Cardiac septum (tissue), 1 donor: ENCODE measurements around the gene SNX18. TPM values are rescaled to one million over a fixed set of nuclear protein-coding genes. Genes with fewer than 3 reads are reported as not detected.

ENCODE experiments used
- DNase-seq: peaks from one replicate; pipeline ENCODE4 v3.0.0-alpha.2; 2020; ENCODE audit warnings: low spot score
- intact Hi-C: fragments of 100-400 bp; cut with DNase I; formaldehyde crosslinking; loops from one replicate; pipeline ENCODE4 v1.14.0; 2022
- total RNA-seq: library from RNA; stranded (reverse); fragmentation: NEBNext Ultra II Directional; extraction: Animal tissue kit (Norgen Biotek cat#: 25700); gene quantifications from one replicate; pipeline ENCODE4 v1.2.1, GENCODE V29; 2021
- donor health status: DM: no; HTN: no; CAD: no.

The SNX18 gene
- total RNA-seq, 1 donor from 2014 or later: 24.2 TPM

GRCh38 chr5:54570916-54571315 is 53.4 kb downstream of the SNX18 start:
- intact Hi-C loops: no loop called here
- no peak for DNase-seq

DNA sequence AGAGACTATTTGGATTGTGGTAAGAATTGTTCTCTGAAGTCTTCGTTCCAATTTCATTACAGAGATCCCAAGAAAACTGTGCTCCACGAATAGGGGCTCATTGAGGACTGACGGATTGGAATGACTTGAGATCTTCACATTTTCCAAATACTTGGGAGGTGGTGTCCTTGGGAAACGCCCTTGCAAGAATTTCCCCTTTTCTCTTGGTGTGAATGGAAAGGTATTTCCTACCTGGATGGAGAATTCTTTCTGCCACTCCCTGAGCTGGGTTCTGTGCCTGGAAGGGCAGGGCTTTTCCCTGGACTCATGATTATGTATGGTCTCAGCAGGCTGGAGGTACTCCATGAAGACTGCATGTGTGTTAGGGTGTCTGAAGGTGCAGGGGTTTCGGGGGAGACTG is 53.9 kb downstream of the SNX18 start:
- no peak for DNase-seq
- intact Hi-C loops: no loop called here

DNA sequence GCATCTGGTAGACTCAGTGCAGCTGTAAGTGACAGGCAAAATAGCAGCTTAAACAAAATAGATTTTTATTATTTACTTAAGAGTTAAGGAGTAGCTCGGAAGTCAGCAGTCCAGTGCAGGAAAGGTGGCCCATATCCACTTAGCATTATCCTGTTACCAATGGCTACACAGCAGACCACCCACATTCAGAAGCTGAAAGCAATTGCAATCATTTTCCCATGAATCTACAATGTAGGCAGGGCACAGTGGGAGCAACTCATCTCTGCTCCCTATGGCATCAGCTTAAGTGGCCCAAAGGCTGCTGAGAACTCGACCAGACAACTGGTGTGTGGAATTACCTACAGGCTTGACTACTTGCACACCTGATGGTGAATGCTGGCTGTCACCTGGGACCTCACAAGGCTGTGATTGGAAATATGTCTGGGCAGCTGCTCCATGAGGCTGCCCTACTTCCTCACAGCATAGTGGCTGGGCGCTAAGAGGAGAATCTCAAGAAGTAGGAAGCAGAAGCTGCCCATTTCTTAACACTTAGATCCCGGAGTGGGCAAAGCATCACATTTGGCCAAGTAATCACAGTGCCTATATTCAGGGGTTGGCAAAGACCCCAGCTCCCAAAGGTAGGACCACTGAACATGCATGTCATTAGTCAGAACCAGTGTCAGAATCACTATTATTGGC is 56.4 kb downstream of the SNX18 start:
- intact Hi-C loops: no loop called here
- no peak for DNase-seq

DNA sequence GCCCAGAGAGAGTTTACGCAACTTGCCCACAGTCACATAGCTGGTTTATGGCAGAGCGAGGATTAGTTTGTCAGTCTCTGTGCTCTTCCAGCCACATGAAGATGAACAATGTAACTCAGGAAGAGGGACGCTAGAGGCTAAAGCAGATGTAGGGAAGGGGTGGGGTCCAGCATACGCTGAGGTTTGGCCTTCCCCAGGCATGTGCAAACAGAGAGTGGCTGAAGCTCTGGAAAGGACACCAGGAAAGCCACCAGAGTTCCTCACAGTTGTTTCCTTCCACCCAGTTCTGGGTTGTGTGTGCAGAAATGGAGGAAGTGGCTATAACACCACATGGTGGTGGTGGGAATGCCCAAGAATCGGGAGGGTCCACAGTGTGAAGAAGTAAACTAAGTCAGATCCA is 60.0 kb downstream of the SNX18 start:
- intact Hi-C loops: no loop called here
- DNase-seq: no peak

DNA sequence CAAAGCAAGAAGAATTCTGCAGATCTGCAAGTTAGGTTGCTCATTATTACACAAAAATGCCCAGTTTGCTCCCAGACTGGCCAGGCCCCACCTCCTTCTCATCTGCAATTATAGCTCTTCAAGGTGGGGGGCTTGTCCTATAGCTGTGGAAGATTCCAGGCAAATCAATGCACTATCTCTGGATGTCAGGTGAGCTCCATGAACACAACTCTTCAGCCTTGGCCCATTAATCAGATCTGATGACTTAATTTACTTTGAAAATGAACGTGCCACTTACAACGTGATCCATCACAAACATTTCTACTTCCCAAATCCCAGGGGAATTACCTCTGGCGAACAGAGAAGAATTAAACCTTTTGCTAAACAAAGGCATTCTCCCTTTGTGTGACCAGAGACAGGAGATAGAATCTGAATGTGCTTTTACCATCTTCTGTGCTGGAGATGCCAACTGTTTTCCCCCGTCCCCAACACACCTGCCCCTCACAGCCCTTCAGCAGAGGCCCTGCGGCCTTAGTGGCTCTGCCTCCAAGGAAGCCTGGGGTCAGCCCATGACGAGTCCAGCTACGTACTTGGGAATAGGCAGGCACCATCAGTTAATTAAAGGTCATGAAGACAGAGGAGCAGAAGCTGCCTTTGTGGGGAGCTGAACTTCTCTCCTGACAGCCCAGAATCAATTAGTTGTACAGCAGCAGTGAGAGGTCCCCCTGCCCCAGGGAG is 60.5 kb downstream of the SNX18 start:
- no peak for DNase-seq
- intact Hi-C loops: no loop called here

GRCh38 chr5:54579591-54580295 is 62.2 kb downstream of the SNX18 start:
- DNase-seq: no peak
- intact Hi-C loops: no loop called here

DNA sequence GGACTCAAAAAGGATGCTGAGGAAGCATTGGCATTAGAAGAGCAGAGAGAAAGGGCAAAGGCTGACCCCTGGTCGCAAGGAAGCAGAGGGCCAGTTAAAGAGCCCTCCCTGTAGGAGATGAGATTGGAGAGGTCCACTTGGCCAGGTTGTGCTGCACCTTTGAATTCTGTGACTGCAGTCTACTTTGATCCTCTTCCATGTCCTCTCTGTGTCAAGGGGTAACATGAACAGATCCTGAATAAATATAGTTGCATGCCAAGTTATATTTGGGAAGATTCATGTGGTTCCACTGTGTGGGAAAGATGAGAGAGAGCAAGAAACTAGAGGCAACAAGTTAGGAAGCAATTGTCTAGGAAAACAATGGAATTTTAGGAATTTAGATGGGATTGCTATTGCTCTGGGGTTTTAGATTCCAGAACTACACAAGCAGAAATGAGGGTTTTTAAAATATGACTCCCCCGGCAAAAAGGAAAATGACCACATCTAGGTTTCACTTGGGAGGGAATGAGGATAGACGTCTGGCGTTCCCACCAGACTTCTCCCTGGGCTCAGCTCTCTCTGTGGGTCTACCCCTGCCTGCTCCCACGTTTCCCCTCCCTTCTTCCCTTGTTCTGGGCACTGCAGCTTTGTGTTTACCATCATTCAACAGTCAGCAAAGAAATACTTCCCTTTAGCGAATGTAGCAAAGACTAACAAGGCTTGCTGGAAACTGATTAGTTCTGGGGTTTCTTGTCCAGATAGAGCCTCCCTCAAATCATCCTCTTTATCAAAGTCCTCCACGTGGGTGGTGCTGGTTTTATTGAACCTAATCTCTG is 63.6 kb downstream of the SNX18 start:
- intact Hi-C loops: no loop called here
- DNase-seq: no peak

GRCh38 chr5:54581831-54582548 is 64.4 kb downstream of the SNX18 start:
- intact Hi-C loops: no loop called here
- no peak for DNase-seq

DNA sequence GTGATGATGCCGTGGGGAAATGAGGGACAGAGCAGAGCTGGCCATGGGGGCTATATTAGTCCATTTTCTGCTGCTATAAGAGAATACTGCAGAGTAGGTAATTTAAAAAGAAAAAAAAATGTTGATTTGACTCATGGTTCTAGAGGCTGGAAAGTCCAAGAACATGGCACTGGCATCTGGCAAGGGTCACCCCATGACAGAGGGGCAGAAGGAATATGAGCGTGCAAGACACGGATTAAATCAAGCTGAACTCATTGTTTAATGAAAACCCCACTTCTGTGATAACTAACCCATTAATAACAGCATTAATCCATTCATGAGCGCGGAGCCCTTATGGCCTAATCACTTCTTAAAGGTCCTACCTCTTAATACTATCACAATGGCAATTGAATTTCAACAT is 68.8 kb downstream of the SNX18 start:
- DNase-seq: no peak
- intact Hi-C loops: no loop called here

DNA sequence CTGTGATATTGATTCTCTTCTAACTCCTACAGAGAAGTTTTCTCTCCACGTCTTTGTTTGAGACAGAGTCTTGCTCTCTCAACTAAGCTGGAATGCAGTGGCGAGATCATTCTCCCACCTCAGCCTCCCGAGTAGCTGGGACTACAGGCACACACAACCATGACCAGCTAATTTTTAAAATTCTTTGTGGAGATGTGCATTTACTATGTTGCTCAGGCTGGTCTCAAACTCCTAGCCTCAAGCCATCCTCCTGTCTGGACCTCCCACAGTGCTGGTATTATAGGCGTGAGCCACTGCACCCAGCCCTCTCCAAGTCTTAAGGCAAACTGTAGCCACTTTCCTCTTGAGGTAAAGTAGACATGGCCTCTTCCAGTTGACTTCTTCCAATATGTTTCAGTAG is 72.2 kb downstream of the SNX18 start:
- DNase-seq: no peak
- intact Hi-C loops: no loop called here

DNA sequence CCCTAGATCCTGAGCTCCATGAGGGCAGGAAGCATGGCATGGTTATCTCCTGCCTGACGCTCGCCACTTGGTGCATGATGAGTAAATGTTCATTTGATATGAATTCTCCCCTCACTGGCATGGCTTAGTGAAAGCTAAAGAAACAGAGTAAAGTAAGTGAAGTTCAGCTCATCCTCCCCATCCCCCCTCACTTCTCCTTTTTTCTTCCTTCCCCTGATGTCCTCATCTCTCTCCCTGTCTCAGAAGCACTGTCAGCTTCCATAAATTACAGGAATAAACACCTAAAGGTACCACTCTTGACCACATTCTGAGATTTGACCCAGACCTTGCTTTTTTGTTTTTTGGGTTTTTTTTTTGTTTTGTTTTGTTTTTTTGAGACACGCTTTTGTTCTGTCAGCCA is 73.3 kb downstream of the SNX18 start:
- intact Hi-C loops: no loop called here
- no peak for DNase-seq

DNA sequence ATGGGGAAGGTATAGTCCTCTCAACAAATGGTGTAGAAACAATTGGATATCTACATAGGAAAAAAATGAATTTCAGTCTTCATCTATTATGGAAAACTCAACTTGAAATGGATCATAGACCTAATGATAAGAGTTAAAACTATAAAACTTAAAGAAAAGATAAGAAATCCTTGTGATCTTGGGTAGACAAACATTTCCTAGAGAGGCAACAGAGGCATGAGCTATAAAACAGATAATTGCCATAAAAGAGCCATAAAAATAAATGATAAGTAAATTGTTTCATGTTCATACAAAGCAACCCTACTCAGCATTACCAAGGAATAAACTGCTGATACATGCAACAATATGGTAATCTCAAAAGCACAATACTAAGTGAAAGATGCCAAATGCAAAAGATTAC is 76.2 kb downstream of the SNX18 start:
- intact Hi-C loops: no loop called here
- DNase-seq: no peak

GRCh38 chr5:54594181-54594580 is 76.6 kb downstream of the SNX18 start:
- intact Hi-C loops: no loop called here
- no peak for DNase-seq

GRCh38 chr5:54595721-54596120 is 78.2 kb downstream of the SNX18 start:
- no peak for DNase-seq
- intact Hi-C loops: no loop called here

Other genes starting within 250 kb of the SNX18 start
- 21.3 TPM for gene ARL15, start 207.2 kb upstream of the SNX18 start, total RNA-seq
- 210 TPM for gene HSPB3, start 62.1 kb upstream of the SNX18 start, total RNA-seq